HL-60 (cell line): Measurements from ENCODE around the gene RAET1L.

Experiments
- GABPA ChIP-seq: IDR thresholded peaks from 2 replicates; pipeline ENCODE4 v1.6.1; 2012; ENCODE audit warnings: low read depth
- POLR2AphosphoS5 ChIP-seq: IDR thresholded peaks from 2 replicates; pipeline ENCODE4 v1.6.1; 2012; ENCODE audit warnings: low read depth
- REST ChIP-seq: IDR thresholded peaks from 2 replicates; pipeline ENCODE4 v1.6.1; 2012; ENCODE audit warnings: low read depth; ENCODE audit not compliant: insufficient replicate concordance
- TF ChIP-seq, protein P1 (sequence below): IDR thresholded peaks from one replicate; pipeline ENCODE4 v1.5.1; 2011; ENCODE audit warnings: low read length, control low read depth, inconsistent platforms; ENCODE audit not compliant: insufficient read depth

GRCh38 chr6:149987602-149988107 is 37.7 kb downstream of the RAET1L start:
- TF ChIP-seq, protein P1, sequence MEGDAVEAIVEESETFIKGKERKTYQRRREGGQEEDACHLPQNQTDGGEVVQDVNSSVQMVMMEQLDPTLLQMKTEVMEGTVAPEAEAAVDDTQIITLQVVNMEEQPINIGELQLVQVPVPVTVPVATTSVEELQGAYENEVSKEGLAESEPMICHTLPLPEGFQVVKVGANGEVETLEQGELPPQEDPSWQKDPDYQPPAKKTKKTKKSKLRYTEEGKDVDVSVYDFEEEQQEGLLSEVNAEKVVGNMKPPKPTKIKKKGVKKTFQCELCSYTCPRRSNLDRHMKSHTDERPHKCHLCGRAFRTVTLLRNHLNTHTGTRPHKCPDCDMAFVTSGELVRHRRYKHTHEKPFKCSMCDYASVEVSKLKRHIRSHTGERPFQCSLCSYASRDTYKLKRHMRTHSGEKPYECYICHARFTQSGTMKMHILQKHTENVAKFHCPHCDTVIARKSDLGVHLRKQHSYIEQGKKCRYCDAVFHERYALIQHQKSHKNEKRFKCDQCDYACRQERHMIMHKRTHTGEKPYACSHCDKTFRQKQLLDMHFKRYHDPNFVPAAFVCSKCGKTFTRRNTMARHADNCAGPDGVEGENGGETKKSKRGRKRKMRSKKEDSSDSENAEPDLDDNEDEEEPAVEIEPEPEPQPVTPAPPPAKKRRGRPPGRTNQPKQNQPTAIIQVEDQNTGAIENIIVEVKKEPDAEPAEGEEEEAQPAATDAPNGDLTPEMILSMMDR, result no peak
- TF ChIP-seq REST (no peak), POLR2AphosphoS5 (no peak), GABPA (no peak)
